ELF-1 (cell line): ENCODE data around the gene GLS2.
"Not testable (repeated sequence)": the region's sequence is repeated elsewhere in the genome, so short reads cannot be mapped to it uniquely, and the experiment has no call there.

Experiments used
- DNase-seq: peaks from one replicate; pipeline ENCODE4 v3.0.0-alpha.2; 2016; ENCODE audit warnings: low read depth, low spot score

GLS2 gene

DNA sequence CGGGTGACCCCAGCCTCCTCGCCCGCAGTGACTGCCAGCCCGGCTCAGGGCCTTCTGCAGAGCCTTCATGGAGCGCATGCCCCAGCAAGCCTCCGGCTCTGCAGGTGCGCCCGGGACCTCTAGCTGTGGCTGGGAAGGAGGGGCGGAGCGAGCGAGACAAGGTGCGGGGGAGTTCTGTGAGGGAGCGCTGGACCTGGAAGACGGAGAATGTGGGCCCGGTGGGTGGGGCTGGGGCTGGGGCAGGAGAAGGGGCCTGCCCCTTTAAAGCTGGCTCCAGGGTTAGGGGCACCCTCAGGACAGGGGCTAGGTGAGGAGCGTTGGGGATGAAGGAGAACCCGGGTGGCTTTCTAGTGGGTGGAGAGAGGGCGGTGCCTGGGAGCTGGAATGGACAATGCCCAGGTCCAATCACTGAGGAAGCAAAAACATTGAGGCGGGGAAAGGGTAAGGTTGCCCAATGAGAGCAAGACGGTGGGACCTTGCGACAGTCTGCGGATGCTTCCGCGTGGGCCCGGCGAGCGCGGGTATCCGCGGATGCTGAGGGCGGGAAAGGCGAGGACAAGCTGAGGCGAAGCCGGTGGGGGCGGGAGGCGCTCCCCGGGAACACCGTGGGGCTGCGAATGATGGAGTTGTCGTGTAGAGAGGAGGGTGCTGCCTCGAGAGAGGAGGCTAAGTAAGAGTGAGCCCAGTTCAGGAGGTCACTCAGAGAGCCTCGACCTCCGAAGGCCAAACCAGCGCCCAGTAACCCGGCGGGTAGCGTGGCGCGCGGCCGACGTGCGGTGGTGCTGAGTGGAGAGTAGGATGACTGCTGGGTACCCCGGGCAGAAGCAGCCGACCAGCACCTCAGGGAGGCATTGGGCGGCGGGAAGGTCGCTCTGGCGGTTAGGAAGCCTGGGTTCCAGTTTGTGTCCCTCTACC, at the start of gene GLS2:
Gene GLS2 (minus strand): TSS at position 121 of the 915 bp plus-strand sequence. CDS start 43 bp downstream, at position 78.
- DNase-seq = peak; percentile 79

DNA sequence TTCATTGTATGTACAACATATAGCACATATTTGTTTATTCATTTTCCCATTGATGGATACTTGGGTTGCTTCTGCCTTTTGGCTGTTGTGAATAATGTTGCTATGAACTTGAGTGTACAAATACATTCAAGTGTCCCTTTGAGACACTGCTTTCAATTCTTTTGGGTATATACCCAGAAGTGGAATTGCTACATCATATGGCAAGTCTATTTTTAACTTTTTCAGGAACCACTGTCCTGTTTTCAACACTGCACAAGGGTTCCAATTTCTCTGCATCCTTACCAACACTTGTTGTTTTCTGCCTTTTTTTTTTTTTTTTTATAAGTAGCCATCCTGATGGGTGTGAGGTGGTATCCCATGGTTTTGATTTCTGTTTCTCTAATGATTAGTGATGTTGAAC, 49.6 kb upstream of the GLS2 start:
- DNase-seq = no peak

DNA sequence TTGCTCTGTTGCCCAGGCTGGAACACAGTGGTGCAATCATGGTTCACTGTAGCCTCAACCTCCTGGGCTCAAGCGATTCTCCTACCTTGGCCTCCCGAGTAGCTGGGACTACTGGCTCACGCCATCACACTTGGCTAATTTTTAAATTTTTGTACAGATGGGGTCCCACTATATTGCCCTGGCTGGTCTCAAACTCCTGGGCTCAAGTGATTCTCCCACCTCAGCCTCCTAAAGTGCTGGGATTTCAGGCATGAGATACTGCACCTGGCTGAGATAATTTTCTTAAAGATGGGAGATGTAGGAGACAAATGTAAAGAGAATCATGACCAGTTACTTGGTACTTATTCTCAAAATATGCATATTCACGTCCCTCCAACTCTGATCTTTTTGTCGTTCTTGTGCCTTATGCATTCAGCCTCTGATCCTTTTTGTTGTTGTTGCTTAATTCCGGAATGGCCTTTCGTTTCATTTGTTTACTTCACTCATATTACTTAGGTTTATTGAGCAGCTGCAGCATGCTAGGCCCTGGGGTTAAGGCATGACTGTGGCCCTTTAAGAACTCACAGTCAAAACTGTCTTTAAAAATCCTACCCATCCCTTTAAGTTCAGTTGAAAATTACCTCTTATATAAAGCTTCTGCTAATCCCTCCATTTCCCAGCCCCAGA, 42.6 kb upstream of the GLS2 start:
- DNase-seq = no peak

DNA sequence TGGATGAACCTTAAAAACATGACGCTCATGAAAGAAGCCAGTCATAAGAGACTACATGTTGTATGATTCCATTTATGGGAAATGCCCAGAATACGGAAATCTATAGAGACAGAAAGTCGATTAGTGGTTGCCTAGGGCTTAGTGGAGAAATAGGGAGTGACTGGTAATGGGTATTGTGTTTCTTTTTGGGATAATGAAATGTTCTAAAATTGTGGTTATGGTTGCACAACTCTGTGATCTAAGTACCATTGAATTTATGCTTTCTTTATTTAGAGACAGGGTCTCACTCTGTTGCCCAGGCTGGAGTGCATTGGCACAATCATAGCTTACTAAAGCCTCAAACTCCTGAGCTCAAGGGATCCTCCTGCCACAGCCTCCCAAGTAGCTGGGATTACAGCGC, 41.7 kb upstream of the GLS2 start:
- DNase-seq = no peak

DNA sequence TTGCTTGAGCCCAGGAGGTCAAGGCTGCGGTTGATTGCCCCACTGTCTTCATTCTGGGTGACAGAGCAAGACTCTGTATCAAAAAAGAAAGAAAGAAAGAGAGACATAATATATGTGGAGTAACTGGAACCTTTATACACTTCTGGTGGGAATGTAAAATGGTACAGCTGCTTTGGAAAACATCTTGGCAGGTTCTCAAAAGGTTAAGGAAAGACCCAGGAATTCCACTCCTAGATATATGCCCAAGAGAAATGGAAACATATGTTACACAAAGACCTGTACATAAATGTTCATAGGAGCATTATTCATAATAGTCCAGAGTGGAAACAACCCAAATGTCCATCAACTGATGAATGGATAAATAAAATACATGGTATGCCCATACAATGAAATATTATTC, 40.9 kb upstream of the GLS2 start:
- no peak for DNase-seq

DNA sequence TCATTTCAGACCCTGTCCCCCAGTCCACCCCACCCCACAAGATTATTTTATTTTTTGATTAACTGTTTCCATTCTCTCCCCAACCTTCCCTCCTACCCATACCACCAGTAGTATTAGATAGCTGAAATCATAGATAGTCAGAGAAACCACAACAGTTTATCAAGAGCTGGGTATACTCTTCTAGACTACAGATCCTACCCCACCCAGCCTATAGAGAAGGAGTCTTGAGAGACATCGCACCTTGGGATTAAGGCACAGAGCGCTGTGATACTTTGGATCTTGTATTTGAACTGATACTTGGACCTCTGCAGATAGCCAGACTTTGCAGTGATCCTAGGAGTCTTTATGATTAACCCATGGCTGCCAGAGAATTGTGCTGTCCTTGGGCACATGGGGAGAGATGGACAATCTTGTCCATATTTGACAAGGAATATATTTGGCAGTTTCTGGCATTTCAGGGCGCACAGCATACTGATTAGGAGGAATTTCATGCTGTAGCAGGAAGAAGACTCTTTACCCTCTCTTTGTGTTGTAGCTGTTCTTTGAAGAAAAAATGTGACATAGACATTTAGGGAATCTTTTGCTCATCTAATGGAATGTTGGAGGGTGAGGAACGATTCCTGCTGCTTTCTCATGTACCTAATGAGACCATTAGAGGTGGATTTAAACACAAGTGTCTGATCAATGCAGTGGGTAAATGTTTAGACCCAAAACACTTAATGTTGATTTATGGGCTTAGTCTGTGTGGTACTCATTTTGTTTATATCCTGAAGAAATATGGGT, 34.6 kb upstream of the GLS2 start:
- peak; percentile 16 for DNase-seq

DNA sequence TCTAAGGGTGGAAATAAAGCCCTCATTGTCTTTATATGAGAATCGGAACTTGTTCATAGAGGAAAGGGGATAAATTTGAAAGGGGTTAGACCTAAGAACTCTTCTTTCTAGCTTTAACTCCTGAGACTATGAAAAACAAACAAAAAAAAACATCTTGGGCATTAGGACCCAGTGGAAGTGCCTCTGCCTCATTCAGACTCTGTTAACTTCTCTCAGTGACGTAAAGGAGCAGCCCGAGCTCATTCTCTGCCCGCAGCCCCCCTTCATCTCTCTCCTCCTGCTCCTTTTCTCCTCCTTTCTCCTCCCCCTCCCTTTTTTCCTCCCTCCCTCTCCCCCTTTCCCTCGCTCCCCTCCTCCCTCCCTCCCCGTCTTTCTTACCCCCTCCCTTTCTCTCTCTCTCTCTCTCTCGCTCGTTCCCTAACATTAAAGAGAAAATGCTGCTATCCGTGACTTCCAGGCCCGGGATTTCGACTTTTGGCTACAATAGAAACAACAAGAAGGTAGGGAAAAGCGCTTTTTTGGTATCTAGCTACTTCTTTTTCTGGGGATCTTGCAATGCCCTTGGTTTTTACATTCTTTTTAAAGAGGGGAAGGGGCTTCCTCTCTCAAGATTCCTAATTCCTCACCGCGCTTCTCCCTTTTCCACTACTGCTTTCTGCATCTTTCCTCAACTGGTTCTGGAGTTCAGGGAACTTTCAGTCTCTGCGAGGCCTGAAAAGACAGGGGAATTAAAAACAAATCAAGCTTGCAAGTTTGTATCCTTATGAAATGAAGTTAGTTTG, 33.8 kb upstream of the GLS2 start, which contains the start of gene RBMS2:
Gene RBMS2 (plus strand): TSS at position 231 of the 782 bp plus-strand sequence. CDS start 204 bp downstream, at position 435.
- DNase-seq = peak; percentile 91

DNA sequence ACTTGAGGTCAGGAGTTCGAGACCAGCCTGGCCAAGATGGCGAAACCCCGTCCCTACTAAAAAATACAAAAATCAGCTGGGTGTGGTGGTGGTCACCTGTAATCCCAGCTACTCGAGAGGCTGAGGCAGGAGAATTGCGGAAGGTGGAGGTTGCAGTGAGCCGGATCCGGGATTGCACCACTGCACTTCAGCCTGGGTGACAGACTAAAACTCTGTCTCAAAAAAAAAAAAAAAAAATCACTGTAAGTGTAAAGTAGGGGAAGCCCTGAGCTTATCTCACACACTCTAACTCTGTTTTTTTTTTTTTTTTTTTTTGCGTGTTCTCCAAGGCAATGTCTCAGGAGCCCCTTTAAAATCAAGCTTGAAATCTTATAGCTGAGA, 33.2 kb upstream of the GLS2 start:
- no peak for DNase-seq

DNA sequence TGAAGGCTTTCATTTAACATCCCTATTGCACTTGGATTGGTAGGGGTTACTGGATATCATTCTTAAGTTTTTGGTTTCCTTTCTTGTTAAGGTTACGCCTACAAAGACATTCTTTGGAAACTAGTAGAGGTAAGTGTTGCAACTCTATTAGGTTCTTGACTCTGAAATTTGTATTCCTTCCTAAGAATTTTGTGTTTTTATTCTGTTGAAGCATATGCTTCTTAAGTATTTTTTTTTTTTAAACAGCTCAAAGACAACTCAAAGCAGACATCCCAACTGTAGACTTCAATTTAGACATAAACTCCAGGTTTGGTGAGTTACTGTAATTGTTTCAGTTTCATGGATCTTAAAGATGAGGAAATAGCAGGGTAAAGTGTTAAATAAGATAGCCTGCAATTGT, 32.5 kb upstream of the GLS2 start:
- DNase-seq = no peak

DNA sequence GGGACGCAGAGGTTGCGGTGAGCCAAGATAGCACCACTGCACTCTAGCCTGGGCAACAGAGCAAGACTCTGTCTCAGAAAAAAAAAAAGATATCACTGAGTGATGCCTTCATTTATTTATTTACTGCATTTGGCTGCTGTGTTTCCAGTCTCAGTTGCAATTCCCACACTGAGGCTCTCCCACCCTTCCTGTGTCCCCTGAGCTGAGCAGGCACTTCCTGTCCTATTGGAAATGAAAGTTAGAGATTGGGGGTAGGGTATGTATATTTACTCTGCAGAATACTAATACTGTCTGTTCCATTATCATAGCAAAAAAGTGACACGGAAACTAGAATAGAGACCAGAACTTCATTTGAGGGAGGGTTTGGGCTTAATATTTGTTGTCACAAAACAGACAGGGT, 32.1 kb upstream of the GLS2 start:
- no peak for DNase-seq

DNA sequence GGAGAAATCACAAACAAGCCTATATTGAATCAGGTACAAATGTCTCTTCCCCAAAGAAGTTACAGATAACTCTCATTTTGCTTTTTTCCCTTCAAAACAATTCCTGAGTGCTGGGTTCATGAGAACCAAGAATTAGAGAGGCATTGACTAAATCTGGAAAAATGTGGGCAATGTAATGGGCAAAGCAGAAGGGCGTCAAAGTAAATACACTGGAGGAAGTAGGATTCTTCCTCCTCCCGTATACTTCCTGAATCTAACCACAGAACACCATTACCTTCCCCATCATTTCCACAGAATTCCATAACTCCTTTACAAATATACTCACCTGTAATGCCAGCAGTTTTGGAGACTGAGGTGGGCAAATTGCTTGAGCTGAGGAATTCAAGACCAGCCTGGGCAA, 30.6 kb upstream of the GLS2 start:
- DNase-seq = no peak

DNA sequence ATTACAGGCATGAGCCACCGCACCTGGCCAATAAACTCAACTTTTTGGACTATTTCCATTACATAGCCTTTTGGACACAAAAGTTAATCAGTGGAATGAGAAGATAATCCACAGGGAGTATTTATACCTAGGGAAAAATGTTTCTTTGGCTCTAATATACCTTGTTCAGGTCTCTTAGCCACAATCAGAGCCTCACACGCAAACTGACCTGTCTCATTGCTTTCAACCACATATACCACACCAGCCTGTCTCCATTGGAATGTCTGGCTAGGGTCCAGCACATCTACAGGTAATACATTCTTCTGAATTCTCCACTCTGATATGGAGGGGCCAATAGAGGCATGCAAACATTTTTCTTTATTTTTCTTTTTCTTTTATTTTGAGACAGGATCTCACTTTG, 29.9 kb upstream of the GLS2 start:
- no peak for DNase-seq

DNA sequence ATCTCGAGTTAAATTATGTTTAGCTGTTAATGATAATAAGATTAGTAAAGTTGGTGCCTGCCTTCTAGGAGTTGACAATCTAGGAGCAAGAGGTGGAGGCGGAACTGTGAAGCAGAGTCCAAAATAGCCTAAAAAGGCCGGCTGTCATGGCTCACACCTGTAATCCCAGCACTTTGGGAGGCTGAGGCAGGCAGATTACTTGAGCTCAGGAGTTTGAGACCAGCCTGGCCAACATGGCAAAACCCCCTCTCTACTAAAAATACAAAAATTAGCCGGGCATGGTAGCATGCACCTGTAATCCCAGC, 26.0 kb upstream of the GLS2 start:
- not testable (repeated sequence) for DNase-seq

DNA sequence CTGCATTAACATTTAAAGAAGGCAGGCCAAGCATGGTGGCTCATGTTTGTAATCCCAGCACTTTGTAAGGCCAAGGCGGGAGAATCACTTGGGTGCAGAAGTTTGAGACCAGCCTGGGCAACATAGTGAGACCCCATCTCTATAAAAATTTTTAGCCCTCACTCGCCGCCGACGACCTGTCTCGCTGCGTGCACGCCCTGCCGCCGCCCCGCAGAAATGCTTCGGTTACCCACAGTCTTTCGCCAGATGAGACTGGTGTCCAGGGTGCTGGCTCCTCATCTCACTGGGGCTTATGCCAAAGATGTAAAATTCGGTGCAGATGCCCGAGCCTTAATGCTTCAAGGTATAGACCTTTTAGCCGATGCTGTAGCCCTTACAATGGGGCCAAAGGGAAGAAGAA, 22.8 kb upstream of the GLS2 start:
- no peak for DNase-seq

DNA sequence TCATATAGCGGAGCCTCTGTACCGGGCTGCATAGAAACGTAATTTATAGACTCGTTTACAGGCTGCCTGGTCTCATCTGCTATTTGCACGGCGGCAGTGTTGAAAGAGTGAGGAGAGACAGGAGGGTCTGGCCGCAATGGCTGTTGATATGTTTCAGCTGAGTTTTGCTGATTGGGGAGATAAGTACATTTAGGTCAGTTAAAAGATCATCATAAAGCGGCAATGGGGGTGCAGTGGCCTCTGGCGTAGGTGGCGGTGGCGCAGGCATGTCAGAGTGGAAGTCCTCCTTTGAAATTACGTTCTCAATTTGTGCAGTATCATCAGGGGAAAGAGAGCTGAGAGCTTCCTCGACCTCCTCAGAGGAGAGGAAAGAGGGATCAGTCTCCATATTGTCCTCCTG, 11.9 kb upstream of the GLS2 start:
- DNase-seq = not testable (repeated sequence)

DNA sequence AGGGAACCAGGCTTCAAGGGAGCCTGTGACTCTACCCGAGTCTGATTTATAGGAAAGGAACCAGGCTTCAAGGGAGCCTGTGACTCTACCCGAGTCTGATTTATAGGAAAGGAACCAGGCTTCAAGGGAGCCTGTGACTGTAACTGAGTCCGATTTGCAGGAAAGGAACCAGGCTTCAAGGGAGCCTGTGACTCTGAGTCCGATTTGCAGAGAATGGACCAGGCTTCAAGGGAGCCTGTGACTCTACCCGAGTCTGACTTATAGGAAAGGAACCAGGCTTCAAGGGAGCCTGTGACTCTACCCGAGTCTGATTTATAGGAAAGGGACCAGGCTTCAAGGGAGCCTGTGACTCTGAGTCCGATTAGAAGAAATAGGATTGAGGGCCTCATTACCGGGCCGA, 11.5 kb upstream of the GLS2 start:
- DNase-seq = peak; percentile 9

DNA sequence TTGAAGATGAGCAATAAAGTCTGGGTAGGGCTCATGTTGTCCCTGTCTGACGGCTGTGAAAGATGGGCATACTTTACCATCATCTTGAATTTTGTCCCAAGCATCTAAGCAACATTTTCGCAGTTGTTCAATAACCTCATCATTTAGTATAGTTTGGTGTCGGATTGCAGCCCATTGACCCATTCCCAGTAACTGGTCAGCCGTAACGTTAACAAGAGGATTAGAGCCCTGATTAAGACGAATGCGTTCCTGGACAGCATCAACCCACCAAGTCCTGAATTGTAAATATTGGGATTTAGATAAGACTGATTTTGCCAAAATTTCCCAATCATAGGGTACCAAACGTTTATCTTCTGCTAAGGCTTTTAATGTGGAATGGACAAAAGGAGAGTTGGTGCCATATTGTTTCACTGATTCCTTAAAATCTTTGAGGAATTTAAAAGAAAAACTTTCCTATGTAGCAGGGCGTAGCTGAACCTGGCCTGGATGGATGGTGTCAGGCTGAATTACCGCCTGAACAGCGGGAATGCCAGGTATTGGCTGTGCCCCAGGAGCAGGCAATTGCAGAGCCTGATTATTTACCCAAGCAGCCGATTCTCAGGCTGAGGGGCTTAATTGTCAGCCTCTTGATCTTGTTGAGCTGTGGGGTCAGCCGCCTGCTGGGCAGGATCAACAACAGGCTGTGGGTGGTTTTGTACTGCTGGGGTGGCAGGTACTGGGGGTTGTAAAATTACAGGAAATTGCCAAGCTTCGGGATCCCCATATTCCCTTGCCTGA, 10.4 kb upstream of the GLS2 start:
- DNase-seq = peak; percentile 53

DNA sequence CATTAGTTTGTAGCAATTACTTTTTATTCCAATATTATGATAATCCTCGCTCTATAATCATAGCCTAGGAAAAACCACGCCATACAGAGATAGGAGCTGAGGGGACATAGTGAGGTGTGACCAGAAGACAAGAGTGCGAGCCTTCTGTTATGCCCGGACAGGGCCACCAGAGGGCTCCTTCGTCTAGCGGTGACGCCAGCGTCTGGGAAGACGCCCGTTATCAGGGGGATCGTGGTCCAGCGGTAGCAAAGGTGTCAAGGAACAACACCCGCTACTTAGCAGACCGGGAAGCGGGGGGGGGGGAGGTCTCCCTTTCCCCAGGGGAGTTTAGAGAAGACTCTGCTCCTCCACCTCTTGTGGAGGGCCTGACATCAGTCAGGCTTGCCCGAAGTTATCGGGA, 8.7 kb upstream of the GLS2 start:
- DNase-seq = peak; percentile 41

DNA sequence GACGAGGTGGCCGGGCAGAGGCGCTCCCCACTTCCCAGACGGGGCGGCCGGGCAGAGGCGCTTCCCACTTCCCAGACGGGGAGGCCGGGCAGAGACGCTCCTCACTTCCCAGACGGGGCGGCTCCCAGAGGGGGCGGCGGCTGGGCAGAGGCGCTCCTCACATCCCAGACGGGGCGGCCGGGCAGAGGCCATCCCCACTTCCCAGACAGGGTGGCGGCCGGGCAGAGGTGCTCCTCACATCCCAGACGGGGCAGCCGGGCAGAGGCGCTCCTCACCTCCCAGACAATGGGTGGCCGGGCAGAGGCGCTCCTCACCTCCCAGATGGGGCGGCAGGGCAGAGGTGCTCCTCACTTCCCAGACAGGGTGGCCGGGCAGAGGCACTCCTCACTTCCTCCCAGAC, 6.5 kb upstream of the GLS2 start:
- not testable (repeated sequence) for DNase-seq

DNA sequence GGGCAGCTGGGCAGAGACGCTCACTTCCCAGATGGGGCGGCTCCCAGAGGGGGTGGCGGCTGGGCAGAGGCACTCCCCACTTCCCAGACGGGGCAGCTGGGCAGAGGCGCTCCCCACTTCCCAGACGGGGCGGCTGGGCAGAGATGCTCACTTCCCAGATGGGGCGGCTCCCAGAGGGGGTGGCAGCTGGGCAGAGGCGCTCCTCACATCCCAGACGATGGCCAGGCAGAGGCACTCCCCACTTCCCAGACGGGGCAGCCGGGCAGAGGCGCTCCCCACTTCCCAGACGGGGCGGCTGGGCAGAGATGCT, 6.1 kb upstream of the GLS2 start:
- not testable (repeated sequence) for DNase-seq
